Measurements from ENCODE around the gene TMEM185B.
"Not testable (repeated sequence)": the region's sequence is repeated elsewhere in the genome, so short reads cannot be mapped to it uniquely, and the experiment has no call there.

The TMEM185B gene

DNA sequence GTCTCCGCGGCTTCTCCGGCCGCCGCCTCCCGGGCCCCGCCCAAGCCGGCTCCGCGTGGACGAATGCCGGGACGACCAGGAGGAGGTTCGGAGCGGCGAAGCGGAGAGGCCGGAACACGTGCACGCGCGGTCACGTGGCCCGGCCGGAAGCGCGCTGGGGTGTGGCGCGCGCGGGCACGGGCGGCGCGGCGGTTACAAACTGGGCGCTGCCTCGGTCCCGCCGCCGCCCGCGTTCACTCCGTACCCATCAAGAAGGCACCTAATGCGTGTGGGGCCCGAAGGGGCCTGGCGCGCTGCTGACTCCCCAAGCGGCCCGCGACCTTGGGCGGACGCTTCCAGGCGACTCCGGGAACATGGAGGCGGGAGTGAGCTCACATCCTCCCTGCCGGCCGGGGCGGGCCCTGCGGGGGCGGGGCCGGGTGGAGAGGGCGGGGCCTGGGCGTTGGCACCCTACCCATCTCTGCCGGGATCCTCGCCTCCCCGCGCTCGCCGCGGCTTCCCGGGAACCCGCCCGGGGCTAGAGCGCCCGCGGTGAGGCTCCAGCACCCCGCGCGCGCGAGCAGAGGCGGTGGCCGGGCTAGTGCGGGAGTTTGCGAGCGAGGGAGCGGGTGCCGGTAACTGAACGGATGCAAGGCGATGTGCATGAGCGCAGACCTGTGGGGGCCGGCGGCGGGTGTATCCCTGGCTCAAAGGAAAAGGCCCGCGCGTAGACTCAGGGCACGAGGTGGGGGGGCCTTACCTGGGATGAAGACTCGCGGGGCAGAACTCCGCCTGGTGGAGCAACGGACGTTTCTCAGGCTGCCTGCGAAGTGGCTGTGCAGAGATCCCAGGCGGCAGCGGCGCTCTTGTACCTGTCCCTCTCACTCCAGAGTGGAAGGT lies at the start of gene TMEM185B:
TMEM185B (minus strand) TSS at position 367 of the 879 bp plus-strand sequence. CDS start 424 bp downstream, outside the sequence.
- peak; percentile 60 to 75 for DNase-seq

DNA sequence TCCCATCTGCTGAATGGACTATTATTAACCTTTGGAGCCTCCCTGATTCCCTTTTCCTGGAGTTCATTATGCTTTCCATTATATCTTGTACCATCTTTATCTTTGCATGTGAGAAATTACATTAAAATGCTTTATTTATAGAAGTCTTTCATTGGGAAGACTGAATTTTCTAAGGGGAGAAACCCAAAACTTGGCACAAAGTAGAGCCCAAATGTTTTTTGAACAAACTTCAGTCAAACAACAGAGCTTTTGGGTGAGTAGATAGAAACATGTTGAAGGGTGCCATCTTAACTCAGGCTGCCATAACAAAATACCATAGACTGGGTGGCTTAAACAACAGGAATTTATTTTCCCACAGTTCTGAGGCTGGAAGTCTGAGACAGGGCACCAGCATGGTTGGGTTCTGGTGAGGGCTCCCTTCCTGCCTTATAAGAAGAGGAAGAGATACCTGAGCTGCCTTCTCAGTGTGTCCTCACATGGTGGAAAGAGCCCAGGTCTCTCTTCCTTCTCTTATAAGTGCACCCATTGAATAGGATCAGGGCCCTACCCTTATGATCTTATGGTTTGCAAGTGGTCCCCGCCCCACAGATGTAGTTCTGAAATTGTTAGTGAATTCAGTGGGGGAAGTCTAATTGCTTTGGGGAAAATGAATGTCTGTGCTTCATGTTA lies 48.6 kb upstream of the TMEM185B start:
- no peak for DNase-seq

DNA sequence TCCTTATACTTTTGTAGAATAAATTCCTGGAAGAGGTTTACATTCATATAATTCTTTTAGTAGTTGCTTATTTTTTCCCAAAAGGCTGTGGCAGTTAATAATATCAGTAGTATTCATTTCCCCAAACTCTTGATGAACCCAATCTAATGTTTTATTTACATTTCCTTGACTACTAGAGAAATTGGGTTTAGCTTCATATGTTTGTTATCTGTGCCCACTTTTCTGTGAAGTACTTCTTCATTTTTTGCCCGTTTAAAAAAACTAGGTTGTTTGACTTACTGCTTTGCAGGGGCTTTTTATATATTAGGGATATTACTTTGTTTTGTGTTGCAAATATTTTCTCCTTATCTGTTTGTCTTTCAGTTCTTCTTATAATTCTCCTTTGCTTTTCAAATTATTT lies 46.6 kb upstream of the TMEM185B start:
- no peak for DNase-seq

DNA sequence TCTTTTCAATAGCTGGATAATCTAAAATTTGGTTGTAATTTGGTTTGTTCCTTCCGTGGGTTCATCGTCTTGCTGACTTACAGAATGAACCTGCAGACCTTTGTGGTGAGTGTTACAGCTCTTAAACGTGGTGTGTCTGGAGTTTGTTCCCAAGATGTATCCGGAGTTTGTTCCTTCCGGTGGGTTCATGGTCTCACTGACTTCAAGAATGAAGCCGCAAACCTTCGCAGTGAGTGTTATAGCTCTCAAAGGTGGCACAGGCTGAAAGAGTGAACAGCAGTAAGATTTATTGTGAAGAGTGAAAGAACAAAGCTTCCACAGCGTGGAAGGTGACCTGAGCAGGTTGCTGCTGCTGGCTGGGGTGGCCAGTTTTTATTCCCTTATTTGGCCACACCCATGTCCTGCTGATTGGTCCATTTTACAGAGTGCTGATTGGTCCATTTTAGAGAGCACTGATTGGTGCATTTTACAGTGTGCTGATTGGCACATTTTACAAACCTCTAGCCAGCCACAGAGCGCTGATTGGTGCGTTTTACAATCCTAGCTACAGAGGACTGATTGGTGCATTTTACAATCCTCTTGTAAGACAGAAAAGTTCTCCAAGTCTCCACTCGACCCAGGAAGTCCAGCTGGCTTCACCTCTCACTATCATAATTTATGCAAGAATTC lies 46.0 kb upstream of the TMEM185B start:
- no peak for DNase-seq

DNA sequence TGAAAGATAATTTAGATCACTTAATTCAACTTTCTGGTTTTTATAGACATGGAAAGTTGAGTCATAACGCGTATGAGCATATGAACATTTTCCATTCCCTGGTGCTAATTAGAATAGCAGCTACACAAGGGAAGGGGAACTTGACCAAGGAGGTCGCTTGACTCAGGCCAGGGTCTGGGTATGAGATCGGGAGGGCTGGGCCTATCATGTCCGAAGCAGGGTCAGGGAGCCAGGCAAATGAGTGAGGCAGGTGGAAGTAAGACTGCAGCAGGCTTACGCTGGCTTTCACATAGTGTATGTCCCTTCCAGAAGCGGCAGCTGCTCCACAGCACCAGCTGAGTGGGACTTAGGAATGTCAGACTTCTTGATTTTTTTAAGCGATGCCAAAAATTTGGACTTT lies 44.1 kb upstream of the TMEM185B start:
- DNase-seq, result no peak

DNA sequence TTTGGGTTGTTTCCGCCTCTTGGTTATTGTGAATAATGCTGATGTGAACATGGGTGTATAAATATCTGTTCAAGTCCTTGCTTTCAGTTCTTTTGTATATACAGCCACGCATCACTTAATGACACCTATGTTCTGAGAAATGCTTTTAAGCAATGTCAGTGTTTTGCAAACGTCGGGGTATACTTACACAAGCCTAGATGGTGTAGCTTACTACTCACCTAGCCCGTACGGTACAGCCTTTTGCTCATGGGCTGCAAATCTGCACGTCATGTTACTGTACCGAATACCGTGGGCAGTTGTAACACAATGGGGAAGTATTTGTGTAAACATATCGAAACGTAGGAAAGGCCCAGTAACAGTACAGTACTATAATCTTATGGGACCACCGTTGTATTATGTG lies 41.8 kb upstream of the TMEM185B start:
- DNase-seq, result no peak

DNA sequence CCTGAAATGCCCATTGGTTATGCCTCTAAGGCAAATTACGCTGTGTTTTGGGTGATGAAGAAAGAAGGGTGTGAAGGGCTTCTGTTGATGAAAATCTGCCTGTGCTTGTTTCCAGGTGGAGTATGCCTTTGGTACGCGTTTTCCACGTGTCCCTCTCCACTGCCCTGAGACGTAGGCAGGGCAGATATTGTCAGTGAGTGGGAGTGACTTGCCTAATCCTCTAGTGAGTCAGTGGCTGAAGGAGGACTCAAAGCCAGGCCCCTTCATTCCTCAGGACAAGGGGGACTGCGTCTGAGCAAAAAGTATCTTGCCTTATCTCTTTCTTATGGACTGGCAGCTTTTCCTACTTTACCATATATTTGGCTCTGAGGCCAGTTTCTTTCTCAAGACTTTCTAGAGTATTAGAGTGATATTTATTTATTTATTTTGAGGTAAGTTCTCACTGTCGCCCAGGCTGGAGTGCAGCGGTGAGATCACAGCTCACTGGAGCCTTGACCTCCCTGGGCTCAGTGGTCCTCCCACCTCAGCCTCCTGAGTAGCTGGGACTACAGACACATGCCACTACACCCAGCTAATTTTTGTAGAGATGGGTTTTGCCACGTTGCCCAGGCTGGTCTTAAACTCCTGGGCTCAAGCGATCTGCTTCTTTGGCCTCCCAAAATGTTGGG lies 39.7 kb upstream of the TMEM185B start:
- no peak for DNase-seq

DNA sequence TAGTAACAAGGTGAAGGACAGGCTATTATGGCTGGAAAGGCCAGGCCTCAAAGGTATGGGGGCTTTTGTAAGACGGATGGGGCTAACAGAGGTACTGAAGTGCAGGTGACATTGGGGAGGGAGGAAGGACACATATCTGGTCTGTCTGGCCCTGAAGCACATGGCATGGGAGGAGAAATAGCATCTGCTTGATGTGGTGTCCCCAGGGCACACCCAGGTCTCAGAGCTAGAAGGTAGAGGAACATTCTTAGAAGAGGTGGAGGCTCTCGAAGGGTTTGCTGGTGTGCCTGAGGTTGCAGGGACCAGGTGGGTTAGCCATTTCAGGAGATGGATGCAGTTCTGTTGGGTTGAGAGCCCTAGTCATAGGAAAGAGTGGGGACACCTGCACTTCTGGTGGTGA lies 39.0 kb upstream of the TMEM185B start:
- no peak for DNase-seq

DNA sequence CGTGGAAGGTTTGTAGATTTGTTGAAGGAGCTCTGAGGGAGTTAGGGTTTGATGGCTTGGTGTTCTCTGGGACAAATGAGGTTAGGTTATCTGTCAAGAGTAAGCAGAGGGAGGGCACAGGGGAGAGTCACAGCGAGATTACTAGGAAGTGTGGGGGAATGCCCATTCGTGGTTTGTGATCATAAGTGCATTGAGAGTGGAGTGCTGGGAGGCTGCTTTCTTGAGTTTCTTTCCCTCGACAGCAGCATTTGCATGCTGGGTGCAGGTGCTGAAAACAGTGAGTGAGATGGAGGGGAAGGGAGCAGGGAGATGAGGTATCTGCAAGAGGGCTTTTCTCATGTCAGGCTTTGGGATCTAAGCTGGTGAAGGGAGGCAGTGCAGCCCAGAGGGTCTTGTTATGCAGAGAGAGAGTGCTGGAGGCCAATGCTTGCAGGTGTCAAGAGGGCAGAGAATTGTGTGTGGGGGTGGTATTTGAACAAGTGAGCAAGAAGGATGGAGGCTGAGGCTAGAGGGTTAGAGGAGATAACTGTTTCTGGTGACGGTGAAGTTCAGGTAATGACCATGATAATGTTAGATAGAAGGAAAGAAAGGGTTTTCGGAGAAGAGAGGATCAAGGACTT lies 38.3 kb upstream of the TMEM185B start:
- DNase-seq, result no peak

DNA sequence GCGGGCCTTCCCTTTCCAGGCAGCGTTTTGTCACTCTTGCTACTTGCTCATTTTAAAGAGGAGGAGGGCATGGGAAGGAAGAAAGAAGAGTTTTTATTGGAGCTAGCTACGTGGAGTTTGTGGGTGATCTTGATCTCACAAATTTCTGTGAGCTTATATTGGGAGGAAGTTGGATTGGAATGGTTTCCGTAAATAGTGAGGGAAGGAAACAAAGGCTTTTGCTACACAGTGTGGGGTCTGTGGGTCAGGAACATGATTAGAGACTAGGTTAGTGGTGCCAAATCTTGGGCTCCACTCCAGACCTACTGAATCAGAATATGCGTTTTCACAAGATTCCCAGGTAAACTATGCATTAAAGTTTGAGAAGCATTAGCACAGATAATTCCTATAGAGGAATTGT lies 37.5 kb upstream of the TMEM185B start:
- no peak for DNase-seq

DNA sequence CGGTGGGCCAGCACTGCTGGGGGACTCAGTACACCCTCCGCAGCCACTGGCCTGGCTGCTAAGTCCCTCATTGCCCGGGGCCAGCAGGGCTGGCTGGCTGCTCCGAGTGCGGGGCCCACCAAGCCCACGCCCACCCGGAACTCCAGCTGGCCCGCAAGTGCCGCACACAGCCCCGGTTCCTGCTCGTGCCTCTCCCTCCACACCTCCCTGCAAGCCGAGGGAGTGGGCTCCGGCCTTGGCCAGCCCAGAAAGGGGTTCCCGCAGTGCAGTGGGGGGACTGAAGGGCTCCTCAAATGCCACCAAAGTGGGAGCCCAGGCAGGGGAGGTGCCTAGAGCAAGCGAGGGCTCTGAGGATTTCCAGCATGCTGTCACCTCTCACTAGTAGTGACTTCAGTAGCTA lies 36.7 kb upstream of the TMEM185B start:
- DNase-seq, result not testable (repeated sequence)

DNA sequence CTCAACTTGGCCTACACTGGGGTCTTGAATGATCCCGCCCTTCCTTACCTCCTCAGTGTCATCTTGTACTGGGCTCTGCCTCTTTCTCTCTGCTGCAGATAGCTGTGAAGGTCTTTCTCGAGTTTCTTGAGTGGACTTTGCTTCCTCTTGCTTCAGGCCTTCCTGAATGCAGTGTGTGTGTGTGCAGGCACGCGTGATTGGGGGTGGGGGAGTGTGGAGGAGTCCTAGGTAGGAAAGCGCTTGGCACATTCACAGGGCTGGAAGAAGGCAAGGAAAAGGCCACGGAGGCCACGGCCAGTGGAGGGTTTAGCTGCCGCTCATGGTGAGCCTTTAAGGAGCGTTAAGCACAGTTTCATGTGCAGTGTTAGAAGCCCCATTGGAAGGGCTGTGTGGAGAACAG lies 35.0 kb upstream of the TMEM185B start:
- no peak for DNase-seq

DNA sequence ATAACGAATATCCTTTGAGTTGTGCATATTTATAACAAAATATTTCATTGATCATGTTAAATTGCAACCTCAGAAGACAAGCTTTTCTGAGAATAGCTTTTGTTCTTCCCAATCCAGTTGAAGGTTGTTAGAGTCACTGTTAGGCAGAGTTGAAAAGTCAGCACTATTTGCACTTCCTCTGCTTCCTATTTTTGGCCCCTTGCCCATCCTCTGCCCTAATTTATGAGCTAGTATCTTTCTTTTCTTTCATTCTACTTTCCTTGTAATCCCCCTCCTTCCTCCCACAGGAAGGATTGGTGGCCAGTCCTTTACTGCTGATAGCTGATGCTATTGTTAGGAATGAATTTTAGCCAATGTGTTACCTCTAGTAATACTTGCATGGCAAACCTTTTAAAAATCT lies 34.3 kb upstream of the TMEM185B start:
- no peak for DNase-seq

DNA sequence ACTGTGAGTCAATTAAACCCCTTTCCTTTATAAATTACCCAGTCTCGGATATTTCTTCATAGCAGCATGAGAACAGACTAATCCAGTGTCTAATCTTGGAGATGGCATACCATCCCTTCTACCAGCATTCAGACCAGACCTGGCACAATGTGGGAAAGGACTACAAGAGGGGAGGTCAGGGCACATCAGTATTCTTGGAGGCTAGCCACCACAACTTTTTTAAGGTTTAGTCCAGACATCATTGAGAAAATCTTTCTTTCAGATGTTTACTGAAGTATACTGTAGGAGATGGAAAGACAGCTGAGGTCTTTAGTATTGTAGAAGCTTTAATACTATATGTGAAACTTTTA lies 33.4 kb upstream of the TMEM185B start:
- DNase-seq, result no peak

DNA sequence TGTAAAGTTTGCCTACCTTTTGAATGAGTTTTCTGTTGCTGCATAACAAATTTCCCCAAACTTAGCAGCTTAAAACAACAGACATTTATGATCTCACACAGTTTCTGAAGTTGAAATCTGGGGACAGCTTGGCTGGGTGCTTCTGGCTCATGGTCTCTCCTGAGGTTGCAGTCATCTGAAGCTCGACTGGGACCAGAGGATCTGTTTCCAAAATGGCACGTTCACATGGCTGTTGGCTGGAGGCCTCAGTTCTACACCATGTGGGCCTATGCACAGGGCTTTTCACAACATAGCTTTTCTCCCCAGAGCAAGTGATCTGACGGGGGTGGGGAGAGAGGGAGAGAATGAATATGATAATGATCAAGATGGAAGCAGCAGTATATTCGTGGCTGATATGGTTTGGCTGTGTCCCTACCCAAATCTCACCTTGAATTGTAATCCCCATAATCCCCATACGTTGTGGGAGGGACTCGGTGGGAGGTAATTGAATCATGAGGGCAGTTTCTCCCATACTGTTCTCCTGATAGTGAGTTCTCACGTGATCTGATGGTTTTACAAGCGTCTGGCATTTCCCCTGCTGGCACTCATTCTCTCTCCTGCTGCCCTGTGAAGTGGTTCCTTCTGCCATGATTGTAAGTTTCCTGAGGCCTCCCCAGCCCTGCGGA lies 32.9 kb upstream of the TMEM185B start:
- DNase-seq, result no peak

DNA sequence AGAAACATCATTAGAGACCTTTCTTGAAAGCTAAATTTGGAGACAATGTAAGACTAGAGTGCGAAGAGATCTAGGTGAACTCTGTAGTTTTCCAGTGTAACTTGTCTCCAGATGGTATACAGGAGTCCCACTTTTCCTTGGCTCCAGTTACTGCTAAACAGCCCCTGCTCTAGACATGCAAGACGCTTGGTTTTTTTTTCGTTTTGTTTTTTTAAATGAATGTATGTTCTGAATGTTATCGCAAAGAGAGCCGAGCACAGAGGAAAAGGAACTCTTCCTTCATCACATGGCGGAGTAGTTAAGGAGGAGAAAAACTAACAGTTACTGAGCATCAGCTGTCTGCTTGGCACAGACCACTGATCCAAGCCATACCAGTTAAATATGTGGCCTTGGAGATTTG lies 31.9 kb upstream of the TMEM185B start:
- DNase-seq, result no peak

DNA sequence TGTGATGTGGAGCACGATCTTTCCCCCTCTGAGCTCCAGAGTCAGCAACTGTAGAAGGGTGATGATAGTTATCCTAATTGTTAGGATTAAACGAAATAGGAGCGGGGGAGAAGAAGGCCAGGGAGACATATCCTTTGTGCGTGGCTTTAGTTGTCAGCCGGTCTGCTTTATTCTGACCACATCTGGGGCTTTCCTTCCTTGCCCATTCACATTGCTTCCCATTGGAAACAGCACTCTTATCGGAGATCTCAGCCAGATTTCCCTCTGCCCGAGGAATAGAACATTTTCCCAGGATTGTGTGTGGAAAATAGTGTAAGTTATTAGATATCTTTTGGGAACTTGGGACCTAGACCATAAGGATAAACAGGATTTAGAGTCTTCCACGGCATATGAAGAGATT lies 31.0 kb upstream of the TMEM185B start:
- no peak for DNase-seq

DNA sequence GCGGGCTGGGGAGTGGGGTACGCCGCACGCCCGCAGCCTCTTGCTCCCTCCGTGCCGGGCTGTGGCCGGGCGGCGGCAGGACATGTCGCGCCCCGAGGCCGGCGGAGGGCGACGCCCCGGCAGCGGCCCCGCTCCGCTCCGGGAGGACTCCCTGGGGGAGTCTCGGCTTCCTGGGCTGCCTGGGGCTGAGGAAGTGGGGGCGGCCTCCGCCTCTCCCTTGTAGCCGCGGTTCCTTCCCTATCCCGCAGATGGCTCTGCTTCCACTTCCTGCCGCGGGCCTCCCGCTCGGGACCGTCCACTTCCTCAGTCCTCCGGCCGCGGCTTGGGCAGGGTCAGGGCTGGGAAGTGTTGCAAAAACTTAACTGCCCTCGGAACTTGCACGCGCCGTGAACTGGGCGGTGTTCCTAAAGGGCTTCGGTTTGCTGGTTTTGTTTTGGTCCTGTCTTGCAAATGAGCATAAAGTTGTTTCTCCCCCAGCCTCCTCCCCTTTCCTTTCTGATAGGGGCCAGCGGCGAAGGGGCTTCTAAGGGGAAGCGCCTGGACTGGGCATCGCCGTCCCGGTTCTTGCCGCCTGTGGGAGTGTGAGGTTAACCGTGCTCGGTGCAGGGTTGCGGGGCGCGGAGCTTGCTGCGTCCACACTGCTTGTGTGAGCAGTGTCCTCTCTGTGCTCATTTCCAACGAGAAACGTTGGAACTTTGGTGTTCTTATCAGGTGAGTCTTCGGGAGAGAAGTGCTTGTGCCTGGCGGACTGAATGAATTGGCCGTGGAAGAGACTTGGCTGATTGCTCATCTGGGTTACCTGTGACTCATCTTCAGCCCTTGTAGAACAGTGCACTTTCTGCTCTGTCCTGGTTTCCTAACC lies 30.1 kb upstream of the TMEM185B start:
- peak; percentile 23 to 58 for DNase-seq

DNA sequence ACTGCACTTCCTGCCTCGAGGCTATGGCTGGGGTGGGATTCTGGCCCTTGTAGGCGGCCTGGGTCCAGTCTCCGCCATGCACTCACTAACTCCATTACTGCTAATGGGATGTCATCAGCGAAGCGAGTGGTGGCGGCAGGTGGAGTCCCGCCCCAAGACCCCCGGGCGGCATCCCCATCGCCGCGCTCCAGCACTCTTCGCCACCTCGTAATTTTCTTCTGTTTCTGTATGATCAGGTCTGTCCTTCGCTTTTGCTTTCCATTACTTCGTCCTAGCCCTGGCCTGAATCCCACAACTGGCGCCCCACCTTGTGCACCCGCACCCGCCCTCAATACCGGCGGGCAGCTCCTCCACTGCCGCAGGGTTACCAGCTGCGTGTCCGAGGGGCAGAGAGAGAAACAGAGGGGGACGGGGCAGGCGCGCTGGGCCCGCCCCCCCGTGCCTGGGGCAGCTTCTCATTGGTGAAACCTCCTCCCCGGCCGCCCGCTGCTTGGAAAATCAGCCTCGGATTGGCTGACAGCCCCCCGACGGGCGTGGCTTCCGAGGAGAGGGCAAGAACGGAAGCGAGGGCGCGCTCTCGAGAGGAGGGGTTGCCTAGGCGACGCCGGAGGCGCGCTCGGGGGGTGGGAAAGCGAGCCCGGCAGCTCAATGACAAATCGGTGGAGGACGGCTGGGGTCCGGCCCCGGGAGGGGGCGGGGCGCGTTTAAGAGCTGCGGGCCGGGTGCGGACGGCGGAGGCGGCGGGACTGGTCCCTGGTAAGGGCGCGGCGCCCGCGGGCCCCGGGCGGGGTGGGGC lies 29.2 kb upstream of the TMEM185B start, which contains the start of gene RALB:
RALB (plus strand) TSS at position 628 of the 796 bp plus-strand sequence. CDS start 25,813 bp downstream, outside the sequence.
- peak; percentile 94 to 97 for DNase-seq

DNA sequence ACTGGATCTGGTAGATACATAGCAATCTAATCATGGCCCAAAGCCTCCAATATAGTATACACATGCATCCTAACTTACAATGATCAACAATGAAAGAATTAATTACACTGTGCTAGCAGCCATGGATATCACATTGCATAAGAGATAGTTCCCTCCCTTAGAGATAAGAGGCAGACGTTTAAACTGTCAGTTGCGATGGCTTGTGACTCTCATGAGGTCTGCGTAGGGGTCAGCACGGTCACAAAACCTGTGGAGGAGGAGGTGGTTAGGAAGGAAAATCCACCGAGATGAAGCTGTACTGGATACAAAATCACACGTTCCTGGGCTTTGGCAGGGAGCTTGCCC lies 28.7 kb upstream of the TMEM185B start:
- DNase-seq, result no peak
